ENCODE results near the gene STXBP6. TPM values are rescaled to one million over a fixed set of nuclear protein-coding genes. Genes with fewer than 3 reads are reported as not detected.

The STXBP6 gene
- total RNA-seq, 2 donors from 2014 or later, result 13.5 to 20.2 TPM

DNA sequence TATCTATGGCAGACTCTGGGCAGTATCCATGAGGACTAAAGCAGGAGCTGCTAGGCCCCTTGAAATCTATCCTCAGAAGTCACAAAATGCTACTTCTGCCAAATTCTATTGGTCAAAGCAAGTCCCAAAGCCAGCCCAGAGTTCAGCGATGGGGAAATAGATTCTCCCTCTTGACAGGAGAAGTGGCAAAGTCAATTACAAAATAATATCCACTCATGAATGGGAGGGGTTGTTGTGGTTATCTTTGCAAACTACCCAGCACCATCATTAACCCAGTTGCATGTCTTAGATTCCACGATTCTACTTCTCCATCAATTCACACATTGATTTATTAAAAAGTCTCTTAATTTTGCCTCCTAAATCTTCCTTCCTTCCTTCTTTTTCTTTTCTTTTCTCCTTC is 30.7 kb upstream of the STXBP6 start:
- Histone ChIP-seq H3K27me3 (no peaks in the 10 kb centered on the region), H3K4me3 (no peak overlapping the region), H3K9me3 (no peaks in the 10 kb centered on the region), H3K36me3 (no peaks in the 10 kb centered on the region), H3K4me1 (no peaks in the 10 kb centered on the region), H3K27ac (no peak overlapping the region)
- DNase-seq (ENCODE audit: low spot score), result no peak
- TF ChIP-seq CTCF (IDR thresholded peaks at IDR 0.05), result no peak

DNA sequence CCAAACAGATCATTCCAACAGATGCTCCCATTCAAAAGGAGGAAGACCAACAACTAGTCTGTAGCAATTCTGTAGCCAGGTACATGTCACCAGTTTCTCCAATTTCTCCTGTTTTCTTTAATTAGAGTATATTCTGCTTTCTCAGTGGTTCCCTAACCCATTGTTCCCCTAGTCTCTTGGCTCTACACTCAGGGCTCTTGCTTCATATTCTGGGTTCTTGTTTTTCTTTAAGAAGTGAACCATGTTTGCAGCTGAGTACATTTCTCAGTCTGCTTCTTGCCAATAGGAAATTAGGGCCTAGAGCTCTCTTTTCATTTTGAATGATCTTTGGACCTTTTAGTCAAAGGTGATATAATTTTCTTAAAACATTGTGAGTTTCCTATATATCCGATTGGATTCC is 29.4 kb upstream of the STXBP6 start:
- Histone ChIP-seq H3K9me3 (no peaks in the 10 kb centered on the region), H3K4me1 (no peaks in the 10 kb centered on the region), H3K27ac (no peak overlapping the region), H3K27me3 (no peaks in the 10 kb centered on the region), H3K36me3 (no peaks in the 10 kb centered on the region), H3K4me3 (no peak overlapping the region)
- DNase-seq (ENCODE audit: low spot score), result no peak
- TF ChIP-seq CTCF (IDR thresholded peaks at IDR 0.05), result no peak

DNA sequence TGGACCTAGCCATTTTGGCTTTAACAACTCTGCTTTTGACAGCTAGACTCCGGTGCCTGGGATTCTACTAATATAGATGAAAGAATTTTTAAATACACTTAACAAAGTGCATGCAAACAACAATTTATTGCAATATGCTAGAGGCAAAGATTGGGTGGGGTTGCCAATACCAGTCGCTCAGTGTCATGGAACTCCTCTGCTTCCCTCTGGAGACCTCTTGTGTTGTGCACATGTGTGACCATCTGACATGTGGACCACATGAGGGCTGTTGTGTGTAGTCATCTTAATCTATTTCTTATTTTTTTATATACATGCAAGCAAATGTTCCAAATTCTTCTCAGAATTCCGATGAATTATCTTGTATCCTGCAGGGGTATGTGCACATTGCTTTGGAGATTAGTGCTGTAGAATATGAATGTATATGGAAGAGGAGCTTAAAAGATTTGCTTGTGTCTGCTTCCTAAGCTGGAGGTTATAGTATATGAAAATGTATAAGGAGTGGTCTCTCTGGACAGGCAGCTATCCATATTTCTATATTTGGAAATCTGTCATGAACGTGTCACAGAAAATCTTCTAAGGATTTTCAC is 24.2 kb upstream of the STXBP6 start:
- Histone ChIP-seq H3K36me3 (no peaks in the 10 kb centered on the region), H3K27me3 (no peaks in the 10 kb centered on the region), H3K9me3 (no peaks in the 10 kb centered on the region), H3K4me1 (no peaks in the 10 kb centered on the region), H3K27ac (no peak overlapping the region), H3K4me3 (no peak overlapping the region)
- no peak for TF ChIP-seq CTCF (IDR thresholded peaks at IDR 0.05)
- no peak for DNase-seq (ENCODE audit: low spot score)

GRCh38 chr14:25069879-25070278 is 19.9 kb upstream of the STXBP6 start:
- DNase-seq (ENCODE audit: low spot score), result no peak
- Histone ChIP-seq H3K4me1 (no peaks in the 10 kb centered on the region), H3K27me3 (no peaks in the 10 kb centered on the region), H3K36me3 (no peaks in the 10 kb centered on the region), H3K4me3 (no peak overlapping the region), H3K9me3 (no peaks in the 10 kb centered on the region), H3K27ac (no peak overlapping the region)
- TF ChIP-seq CTCF (IDR thresholded peaks at IDR 0.05), result no peak

DNA sequence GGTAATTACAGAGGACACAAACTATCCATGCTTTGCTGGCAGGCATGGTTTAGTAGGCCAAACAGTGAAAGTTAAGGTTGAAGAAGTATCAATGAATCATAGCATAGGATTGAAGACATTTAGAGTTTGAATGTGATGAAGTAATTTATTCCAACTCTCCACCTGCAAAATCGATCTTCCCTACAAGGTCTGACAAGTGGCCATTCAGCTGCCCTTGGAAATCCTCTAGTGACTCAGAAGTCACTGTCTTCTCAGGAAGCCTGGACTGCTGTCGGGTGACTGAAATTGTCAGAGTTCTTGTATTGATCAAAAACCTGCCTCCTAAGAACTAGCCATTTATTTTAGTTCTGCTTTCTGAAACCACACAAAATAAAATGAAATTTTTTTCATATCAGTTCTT is 17.7 kb upstream of the STXBP6 start:
- DNase-seq (ENCODE audit: low spot score), result no peak
- H3K9me3 ChIP-seq, result no peaks in the 10 kb centered on the region
- no peaks in the 10 kb centered on the region for H3K36me3 ChIP-seq
- TF ChIP-seq CTCF (IDR thresholded peaks at IDR 0.05), result no peak
- H3K27me3 ChIP-seq, result no peaks in the 10 kb centered on the region
- H3K4me1 ChIP-seq, result no peaks in the 10 kb centered on the region
- H3K27ac ChIP-seq, result no peak overlapping the region
- no peak overlapping the region for H3K4me3 ChIP-seq

- no peaks in the 10 kb centered on the region for H3K9me3 ChIP-seq
- H3K27ac ChIP-seq, result no peak overlapping the region
- no peaks in the 10 kb centered on the region for H3K36me3 ChIP-seq
Measured at GRCh38 chr14:25062022-25062321, 12.0 kb upstream of the STXBP6 start.

More at GRCh38 chr14:25062022-25062321, 12.0 kb upstream of the STXBP6 start:
- H3K27me3 ChIP-seq, result no peaks in the 10 kb centered on the region
- H3K4me1 ChIP-seq, result no peaks in the 10 kb centered on the region
- no peak overlapping the region for H3K4me3 ChIP-seq
- no peak for DNase-seq (ENCODE audit: low spot score)
- no peak for TF ChIP-seq CTCF (IDR thresholded peaks at IDR 0.05)

Data from right atrium auricular region (tissue), 2 donors.